GM18508 (cell line): Measurements from ENCODE around the gene TIMM17B.
"Not testable (repeated sequence)": the region's sequence is repeated elsewhere in the genome, so short reads cannot be mapped to it uniquely, and the experiment has no call there.

Experiments
- ATAC-seq: cut with Tn5 transposase; IDR thresholded peaks from one replicate; pipeline ENCODE4 v1.9.1; 2021; ENCODE audit warnings: moderate number of reproducible peaks; ENCODE audit not compliant: insufficient read depth, unreplicated experiment

The TIMM17B gene

DNA sequence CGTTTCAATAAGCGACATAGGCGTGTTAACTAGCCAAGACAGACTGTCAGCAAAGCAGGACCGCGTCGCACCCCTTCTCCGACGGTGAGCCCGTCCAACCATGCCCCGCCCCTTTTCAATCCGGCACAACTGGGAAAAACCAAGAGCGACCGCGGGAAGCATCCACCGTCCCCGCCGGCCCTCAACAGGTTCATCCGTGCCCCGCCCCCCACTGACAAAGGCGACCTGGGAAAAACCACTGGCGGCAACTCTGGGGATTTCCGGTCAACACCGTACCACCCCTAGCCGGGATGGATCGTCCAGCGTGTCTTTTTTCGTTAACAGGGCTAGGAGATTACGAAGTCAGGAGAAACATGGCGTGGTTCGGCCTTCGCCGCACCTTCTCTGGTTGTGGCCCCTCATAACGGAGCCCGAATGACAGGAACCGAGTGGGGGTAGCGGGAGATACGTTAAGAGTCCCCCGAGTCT is 377 bp downstream of the TIMM17B start:
- peak; percentile 16 for ATAC-seq

DNA sequence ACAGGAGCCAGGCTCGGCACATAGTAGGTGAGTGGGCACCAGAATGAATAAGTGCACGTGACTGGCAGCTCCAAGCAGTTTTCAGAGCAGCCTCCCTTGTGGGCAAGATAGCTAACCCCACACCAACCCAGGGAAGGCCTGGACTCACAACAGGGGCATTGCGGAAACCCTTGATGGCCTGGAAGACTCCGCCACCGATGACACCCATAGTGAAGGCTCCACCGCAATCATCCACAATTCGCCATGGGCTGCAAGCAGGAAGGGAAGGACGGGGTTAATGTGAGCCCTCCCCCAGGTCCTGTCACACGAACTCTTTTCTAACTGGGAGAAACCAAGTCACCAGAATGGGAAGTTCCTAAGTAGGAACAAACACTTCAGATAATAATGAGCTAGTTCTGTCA is 957 bp downstream of the TIMM17B start:
- no peak for ATAC-seq

DNA sequence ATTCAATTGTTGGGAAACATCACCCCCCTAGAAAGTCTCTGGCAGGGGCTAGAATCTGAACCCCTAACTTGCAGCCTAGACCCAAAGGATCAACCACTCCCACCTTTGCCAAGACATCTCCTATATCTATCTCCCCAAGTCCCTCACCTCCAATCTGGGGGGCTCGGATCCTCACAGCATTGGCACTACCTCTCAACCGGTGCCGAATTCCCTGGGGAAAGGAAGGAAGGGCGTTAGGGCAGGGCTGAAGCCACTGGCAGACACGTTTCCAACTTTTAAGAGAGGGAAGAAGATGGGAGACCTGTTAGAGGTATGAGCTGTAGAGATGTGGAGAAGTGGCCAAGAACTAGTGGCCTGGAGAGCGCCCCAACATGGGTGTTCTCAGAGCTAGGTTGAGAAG is 2.7 kb downstream of the TIMM17B start:
- ATAC-seq: no peak

DNA sequence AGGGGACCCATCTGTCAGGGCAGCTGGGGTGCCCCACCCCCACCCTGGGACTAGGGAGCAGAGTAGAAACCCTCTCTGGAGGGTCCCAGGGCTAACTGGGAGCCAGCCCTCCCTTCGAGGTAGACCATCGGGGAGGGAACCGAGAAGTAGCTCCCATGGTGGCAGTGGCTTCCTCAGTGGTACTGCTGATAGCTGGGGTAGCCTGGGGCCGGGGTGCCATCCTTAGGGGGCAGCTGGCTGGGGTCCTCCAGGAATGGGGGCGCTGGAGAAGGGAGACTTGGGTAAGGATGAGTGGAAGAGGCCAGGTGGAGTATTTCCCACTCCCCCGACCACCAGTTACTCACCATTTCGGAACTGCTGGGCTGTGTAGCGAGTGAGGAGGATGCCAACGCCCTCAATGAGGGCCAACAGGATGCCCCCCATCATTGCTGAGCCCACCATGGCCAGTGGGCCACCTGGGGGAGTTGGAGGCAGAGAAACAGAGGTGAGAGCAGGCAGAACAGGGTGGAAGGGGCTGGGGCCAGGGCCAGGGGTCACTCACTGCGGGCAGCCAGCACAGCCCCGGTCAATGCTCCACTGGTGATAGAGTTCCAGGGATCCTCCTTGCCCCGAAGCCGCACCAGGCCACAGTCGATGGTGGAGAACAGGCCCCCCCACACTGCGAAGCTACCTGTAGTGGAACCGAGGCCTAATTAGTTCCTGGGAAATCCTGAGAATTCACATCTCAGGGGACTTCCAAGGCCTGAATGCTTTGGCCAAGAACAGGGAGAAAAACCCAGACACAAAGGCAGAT is 3.8 kb downstream of the TIMM17B start:
- no peak for ATAC-seq

DNA sequence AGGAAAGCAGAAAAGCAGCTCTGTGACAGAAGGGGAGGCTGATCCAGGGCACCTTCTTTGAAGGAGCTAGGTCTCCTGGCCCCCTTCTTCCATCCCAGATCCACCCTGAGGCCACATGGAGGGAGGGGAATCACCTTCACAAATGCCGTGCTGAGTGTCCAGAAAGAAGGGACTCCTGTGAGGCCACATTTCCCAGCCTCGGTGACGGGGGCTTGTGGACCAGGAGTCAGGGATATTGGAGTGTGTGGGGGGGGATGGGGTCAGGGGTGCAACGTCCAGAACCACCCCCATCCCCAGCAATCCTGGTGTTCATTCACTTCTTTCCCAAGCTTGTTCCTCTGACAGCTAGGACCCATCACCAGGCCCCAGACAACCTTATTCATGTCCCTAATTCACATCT is 4.7 kb downstream of the TIMM17B start:
- no peak for ATAC-seq

DNA sequence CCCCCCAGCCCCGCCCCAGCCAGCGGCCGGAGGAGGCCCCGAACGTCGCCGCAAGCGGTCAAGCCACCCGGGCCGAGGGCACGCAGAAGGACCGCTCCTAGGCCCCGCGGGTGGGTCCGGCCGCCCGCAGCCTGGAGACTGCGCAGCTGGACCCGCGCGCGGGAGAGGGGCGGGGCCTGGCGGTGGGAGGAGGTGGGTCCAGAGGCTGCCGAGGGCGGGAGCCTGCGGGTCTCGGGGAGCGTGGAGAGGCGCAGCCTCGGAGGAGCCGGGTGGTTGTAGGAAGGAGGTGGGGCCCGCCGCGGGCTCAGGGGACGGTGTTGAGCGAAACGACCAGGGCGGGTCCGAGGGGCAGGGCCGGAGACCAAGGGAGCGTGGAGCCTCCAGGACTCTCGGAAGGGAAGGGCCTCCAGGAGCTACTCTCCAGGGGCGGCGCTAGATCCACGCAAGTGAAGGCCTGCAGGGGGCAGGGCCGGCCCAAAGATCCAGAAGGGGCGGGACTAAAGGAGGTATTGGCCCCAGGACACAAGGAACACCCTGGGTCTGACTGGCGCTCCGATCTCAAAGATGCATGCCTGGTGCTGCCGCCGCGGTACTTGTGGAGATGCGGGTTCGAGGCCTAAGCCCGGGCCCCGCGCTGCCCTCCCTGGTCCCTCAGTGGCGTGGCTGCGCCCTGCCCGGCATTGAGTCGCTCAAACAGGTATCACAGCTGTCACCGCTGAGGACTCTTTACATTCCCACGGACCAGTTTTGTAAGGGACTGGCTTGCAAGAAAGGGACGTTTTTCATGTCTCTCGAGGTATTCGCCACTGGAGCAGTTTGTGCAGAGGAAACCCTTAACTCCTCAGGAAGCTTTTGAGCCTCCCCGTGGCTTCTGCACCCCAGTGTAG is 5.9 kb downstream of the TIMM17B start:
- no peak for ATAC-seq

DNA sequence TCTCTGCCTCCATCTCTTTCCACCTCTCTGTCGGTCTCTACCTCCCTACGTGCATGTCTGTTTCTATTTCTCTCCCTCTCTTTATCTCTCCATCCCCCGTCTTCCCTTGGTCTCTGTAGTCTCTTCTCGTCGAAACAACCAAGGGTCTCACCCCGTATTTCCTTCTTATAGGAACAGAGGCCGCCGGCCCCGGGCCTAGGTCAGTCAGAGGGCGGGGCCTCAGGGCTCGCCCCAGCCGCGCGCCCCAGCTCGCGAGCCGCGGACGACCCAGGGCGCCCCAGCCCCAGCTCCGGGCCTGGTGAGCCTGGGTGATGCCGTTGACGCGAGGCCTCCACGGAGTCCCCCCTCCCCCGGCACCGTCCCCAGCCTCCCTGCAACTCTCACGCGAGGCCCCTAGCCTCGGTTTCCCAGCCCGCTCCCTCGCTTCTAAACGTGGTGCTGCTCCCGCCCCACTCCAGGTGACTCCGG is 6.6 kb downstream of the TIMM17B start:
- no peak for ATAC-seq

DNA sequence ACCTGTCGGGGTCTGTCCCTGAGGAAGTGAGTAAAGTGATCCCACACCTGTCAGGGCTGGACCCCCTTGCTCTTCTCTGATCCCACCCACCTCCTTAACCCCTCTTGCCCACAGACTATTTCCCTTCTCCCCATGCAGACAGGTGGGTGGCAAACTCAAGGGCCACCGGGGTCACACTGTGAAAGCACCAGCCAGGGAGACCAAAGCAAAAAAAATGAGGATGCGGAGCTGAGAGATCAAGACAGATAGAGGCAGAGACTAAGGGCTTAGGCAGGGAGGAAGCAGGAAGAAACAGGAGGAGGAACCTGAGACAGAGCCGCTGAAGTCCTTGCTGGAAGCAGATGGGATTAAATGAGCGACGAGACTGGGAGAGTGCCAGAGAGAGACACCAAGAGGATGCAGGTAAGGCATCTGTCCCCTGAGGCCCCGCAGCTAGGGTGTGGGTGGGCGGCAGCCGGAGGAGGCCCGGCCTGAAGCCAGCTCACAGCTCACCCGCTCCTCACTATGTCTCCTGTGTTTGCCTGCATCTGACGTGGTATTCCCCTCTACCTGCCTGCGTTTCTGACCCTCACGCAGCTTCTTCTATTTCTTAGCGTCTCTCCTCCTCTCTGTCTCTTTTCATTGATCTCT is 7.2 kb downstream of the TIMM17B start:
- no peak for ATAC-seq

DNA sequence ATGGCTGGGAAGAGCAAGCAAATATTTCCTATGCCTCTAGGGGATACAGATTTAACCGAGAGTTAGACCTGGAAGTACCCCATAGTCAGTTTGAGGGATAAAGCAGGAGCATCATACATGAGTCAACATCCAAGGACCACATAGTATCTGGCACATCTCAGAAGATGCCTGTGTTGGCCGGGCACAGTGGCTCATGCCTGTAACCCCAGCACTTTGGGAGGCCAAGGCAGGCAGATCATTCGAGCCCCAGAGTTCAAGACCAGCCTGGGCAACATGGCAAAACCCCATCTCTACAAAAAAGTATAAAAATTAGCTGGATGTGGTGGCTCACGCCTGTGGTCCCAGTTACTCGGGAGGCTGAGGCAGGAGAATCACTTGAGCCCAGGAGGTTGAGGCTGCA is 11.0 kb downstream of the TIMM17B start:
- ATAC-seq: not testable (repeated sequence)

DNA sequence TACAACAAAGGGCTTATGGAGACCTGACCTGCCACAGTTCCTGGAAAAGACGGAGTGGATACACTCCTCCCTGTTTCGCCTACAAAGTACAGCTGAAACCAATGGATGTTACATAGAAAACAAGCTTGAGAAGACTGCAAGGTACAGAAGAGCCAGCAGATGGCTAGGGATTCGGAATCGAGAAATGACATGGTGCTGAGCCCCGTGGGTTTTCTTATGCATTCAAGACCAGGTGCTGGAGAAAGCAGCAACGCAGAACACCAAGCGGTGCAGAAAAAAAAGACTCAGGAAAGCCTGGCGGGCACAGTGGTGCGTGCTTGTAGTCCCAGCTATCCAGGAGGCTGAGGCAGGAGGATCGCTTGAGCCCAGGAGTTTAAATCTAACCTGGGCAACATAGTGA is 13.8 kb downstream of the TIMM17B start:
- no peak for ATAC-seq

DNA sequence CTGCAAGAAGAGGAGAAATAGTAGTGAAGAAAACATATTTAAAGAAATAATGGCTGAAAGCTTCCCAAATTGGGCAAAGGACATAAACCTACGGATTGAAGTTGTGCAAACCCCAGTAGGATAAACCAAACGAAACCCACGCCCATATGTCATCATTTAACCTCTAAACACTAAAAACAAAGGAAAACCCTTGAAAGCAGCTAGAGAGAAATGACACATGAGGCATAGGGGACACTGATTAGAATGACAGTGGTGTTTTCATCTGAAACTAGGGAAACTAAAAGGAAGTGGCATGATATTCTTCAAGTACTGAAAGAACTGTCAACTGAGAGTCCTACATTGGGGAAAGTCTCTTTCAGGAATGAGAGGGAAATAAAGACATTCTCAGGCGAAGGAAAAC is 20.6 kb downstream of the TIMM17B start:
- not testable (repeated sequence) for ATAC-seq

DNA sequence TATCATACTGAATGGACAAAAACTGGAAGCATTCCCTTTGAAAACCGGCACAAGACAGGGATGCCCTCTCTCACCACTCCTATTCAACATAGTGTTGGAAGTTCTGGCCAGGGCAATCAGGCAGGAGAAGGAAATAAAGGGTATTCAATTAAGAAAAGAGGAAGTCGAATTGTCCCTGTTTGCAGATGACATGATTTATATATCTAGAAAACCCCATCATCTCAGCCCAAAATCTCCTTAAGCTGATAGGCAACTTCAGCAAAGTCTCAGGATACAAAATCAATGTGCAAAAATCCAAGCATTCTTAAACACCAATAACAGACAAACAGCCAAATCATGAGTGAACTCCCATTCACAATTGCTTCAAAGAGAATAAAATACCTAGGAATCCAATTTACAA is 25.6 kb downstream of the TIMM17B start:
- ATAC-seq: not testable (repeated sequence)

DNA sequence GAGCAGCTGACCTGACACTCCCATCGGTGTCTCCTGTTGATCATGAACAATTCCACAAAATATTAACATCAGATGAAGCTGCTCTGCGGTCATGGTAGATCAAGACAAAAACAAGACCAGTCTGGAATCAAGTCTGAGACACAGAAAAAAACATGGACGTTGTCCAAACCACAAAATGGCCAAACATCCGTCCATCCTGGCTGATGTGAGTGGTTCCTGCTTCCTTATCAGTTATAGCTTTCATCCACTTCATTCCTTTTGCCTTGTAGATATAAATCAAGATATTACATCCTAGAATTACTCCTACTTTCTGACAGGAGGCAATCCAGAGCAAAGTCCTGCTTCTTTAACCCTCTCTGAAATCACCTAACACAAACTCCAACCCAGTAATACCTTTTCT is 33.4 kb downstream of the TIMM17B start:
- no peak for ATAC-seq

DNA sequence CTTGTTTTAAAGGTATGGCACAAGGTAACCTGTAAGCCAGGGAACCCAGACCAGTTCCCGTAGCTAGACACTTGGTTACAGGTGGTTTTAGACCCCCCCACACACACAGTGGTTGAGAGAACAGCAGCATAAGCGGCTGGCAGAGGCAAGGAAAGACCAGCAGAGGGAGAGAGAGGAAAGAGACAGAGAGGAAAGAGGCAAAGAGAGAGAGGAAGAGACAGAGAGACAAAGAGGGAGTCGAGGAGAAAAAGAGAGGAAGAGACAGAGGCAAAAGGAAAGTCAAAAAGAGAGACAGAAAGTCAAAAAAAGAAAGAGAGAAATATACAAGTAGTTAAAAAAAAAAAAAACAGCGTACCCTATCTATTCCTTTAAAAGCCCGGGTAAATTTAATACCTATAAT is 42.7 kb downstream of the TIMM17B start:
- no peak for ATAC-seq

DNA sequence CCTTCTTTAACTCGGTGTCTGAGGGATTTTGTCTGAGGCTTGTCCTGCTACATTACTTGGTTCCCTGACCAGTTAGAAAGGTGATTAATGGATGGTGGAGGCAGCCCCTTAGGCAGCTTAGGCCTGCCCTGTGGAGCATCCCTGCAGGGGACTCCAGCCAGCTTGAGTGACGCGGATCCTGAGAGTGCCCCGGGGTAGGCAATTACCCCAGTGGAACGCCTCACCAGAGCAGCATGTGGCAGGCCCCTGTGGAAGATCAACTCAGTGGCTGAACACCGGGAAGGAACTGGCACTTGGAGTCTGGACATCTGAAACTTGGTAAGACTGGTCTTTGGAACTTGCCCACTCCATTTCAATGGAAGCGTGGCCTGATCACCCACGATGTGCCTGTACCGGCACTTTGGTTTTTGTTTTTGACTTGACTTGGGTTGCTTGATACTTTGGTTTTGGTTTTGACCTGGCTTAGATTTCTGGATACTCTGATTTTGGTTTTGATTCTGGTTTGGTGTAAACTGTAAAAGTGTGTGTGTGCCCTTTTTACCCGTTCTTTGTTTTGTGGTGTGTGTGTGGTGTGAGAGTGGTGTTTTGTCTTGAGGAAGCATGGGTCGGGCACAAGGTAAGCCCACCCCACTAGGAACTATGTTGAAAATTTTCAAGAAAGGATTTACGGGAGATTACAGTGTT is 43.3 kb downstream of the TIMM17B start:
- ATAC-seq: not testable (repeated sequence)

DNA sequence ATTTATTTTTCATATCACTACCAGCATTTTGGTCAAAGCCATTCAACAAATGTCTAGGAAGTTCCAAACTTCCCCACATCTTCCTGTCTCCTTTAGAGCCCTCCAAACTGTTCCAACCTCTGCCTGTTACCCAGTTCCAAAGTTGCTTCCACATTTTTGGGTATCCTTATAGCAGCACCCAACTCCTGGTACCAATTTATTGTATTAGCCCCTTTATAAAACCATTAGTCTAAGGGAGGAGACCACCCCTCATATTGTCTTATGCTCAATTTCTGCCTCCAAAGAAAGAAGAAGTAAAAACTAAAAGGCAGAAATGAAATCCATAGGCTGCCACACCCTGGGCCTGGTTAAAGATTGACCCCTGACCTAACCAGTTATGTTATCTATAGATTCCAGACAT is 44.1 kb downstream of the TIMM17B start:
- not testable (repeated sequence) for ATAC-seq

DNA sequence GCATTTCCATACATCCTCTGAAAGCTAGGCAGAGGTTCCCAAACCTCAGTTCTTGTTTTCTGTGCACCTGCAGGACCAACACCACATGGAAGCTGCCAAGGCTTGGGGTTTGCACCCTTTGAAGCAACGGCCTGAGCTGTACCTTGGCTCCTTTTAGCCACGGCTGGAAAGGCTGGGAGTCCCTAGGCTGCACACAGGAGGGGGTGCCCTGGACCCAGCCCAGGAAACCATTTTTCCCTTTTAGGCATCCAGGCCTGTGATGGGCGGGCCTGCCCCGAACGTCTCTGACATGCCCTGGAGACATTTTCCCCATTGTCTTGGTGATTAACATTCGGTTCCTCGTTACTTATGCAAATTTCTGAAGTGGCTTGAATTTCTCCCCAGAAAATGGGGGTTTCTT is 44.7 kb downstream of the TIMM17B start:
- ATAC-seq: no peak

DNA sequence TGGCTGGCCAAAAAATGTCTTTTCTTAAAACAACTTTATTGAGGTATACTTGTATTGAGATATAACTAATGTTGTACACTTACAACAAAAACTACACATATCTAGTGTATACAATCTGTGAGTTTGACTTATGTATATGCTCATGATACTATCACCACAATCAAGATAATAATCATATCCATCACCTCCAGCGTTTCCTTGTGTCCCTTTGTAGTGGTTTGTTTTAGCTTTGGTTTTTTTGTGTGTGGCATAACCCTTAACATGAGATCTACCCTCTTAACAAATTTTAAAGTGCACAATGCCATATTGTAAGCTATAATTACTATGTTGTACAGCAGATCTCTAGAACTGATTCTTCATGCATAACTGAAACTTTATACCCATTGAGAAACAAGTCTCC is 48.7 kb downstream of the TIMM17B start:
- no peak for ATAC-seq
